Uterus (tissue), 4 donors: ENCODE measurements around the gene CPSF3. TPM values are rescaled to one million over a fixed set of nuclear protein-coding genes. Genes with fewer than 3 reads are reported as not detected.

Source experiments
- DNase-seq, 2 donors: peaks; one replicate each; pipeline ENCODE4 v3.0.0-alpha.2; 2019 to 2020
- H3K27ac ChIP-seq, 2 donors: fragments of 200-600 bp; sonication (generic); 1 replicate in 1 of 2; 2 replicates in 1 of 2; pipeline ENCODE4 v1.5.1; 2016 to 2018
- H3K27me3 ChIP-seq, 2 donors: fragments of 200-600 bp; sonication (generic); one replicate each; pipeline ENCODE4 v1.5.1; 2018 to 2019; ENCODE audit warnings: control low read depth in 1 of 2
- H3K36me3 ChIP-seq, 2 donors: fragments of 200-600 bp; sonication (generic); one replicate each; pipeline ENCODE4 v1.5.1; 2019; ENCODE audit warnings: control low read depth in 1 of 2
- H3K4me1 ChIP-seq, 2 donors: fragments of 200-600 bp; sonication (generic); one replicate each; pipeline ENCODE4 v1.5.1; 2018 to 2019; ENCODE audit warnings: control low read depth in 1 of 2
- H3K4me3 ChIP-seq, 2 donors: fragments of 200-600 bp; sonication (generic); 1 replicate in 1 of 2; 2 replicates in 1 of 2; pipeline ENCODE4 v1.5.1; 2018 to 2019; ENCODE audit warnings: mild to moderate bottlenecking in 1 of 2
- H3K9me3 ChIP-seq, 2 donors: fragments of 200-600 bp; sonication (generic); one replicate each; pipeline ENCODE4 v1.5.1; 2019; ENCODE audit warnings: control low read depth in 1 of 2
- POLR2A ChIP-seq, 2 donors: fragments of 450-650 bp; IDR thresholded peaks; one replicate each; pipeline ENCODE4 v1.6.1; 2016; ENCODE audit warnings: antibody characterized with exemption in 2 of 2, mild to moderate bottlenecking in 1 of 2, moderate library complexity in 1 of 2
- intact Hi-C: fragments of 100-400 bp; cut with DNase I; formaldehyde crosslinking; loops from one replicate; pipeline ENCODE4 v1.15.1; 2023; ENCODE audit warnings: low total_unique reads
- total RNA-seq, 4 donors: library from RNA; depleted of rRNA in 3 of 4; stranded (reverse); fragments of >200 nt in 3 of 4; gene quantifications; one replicate each; pipeline versions ENCODE4 v1.1.0 to v1.2.4, GENCODE V29; 2014 to 2023
- TF ChIP-seq, protein P1 (sequence below), 4 experiments: fragments of 200-600 bp in 2 of 4; fragments of 450-650 bp in 2 of 4; sonication (generic) in 2 of 4; IDR thresholded peaks; one replicate each; pipeline ENCODE4 v1.5.1; 2016 to 2019; ENCODE audit warnings: antibody characterized with exemption in 4 of 4, mild to moderate bottlenecking in 2 of 4, moderate library complexity in 1 of 4
- donor health status: DM: yes; HTN: yes; CAD: no.

Gene CPSF3
- total RNA-seq, 4 donors from 2014 or later, result 7.2 to 45.2 (median 30.3) TPM

DNA sequence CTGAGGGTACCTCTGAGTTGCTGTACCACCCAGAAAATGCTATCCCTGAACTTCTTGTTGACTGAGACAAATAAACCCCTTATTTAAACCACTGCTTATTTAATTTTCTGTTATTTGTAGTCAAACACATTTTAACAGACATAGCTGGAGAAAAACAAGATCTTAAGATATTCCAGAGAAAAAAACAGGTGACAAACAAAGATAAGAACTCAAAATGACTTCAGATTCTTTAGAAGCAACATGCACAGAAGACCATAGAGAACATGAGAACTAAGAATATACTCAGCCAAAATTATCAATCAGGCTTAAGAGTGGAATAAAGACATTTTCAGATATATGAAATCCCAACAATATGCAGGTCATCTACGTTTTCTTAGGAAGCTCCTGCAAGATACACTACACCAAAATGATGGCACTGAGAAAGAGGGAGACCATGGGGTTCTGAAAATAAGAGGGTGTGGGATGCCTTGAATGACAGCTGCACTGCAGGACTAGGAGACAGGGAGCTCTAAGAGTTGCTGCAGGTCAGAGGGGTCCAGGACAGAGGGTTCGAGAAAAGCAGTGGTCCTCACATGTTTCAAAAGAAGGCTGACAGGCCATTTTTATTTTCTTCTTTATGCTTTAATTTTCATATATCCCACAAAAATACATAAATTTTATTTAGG, 93.8 kb downstream of the CPSF3 start:
- no peak for TF ChIP-seq POLR2A (IDR thresholded peaks at IDR 0.05)
- TF ChIP-seq, protein P1, sequence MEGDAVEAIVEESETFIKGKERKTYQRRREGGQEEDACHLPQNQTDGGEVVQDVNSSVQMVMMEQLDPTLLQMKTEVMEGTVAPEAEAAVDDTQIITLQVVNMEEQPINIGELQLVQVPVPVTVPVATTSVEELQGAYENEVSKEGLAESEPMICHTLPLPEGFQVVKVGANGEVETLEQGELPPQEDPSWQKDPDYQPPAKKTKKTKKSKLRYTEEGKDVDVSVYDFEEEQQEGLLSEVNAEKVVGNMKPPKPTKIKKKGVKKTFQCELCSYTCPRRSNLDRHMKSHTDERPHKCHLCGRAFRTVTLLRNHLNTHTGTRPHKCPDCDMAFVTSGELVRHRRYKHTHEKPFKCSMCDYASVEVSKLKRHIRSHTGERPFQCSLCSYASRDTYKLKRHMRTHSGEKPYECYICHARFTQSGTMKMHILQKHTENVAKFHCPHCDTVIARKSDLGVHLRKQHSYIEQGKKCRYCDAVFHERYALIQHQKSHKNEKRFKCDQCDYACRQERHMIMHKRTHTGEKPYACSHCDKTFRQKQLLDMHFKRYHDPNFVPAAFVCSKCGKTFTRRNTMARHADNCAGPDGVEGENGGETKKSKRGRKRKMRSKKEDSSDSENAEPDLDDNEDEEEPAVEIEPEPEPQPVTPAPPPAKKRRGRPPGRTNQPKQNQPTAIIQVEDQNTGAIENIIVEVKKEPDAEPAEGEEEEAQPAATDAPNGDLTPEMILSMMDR (IDR thresholded peaks at IDR 0.05), result no peak
- H3K36me3 ChIP-seq, result no peaks in the 10 kb centered on the region

GRCh38 chr2:9518163-9518562, 94.7 kb downstream of the CPSF3 start:
- H3K4me3 ChIP-seq, result no peak overlapping the region
- TF ChIP-seq, protein P1 (IDR thresholded peaks at IDR 0.05), result no peak
- DNase-seq, result no peak
- H3K4me1 ChIP-seq, result no peaks in the 10 kb centered on the region
- no peaks in the 10 kb centered on the region for H3K36me3 ChIP-seq
- H3K27ac ChIP-seq, result no peak overlapping the region
- H3K9me3 ChIP-seq, result no peaks in the 10 kb centered on the region
- intact Hi-C loops, result no loop called here
- H3K27me3 ChIP-seq, result no peaks in the 10 kb centered on the region

More for the DNA sequence above, 93.8 kb downstream of the CPSF3 start:
- intact Hi-C loops, result no loop called here
- H3K27ac ChIP-seq, result no peak overlapping the region
- H3K4me1 ChIP-seq, result no peaks in the 10 kb centered on the region
- no peaks in the 10 kb centered on the region for H3K27me3 ChIP-seq
- DNase-seq, result no peak
- no peaks in the 10 kb centered on the region for H3K9me3 ChIP-seq
- H3K4me3 ChIP-seq, result no peak overlapping the region

DNA sequence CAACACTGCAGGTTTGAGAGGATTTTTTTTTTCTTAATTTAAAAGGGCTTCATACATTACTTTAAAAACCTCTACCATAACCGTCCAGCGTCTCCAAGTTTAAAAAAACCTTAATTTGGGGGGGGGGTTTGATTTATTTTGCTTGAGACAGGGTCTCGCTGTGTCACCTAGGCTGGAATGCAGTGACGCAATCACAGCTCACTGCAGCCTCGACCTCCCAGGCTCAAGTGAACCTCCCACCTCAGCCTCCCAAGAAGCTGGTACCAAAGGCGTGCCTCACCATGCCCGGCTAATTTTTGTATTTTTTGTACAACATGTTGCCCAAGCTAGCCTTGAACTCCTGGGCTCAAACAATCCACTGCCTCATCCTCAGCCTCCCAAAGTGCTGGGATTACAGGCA, 95.3 kb downstream of the CPSF3 start:
- TF ChIP-seq, protein P1 (IDR thresholded peaks at IDR 0.05), result no peak
- intact Hi-C loops, result no loop called here

DNA sequence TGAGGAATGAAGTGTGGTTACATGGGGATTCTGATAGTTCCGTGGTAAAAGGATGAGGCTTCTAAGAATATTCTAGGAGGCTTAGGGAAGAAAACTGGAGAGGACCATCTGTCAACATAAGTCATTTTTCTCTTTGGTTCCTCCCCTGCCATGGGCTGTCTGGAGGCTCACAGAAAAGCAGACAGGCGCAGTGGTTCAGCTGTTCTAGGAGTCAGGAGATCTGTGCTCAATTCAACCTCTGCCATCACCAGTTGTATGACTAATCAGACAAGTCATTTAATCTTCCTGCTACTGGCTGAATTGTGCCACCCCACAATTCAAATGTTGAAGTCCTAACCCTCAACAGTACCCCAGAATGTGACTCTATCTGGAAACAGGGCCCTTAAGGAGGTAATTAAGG, 95.8 kb downstream of the CPSF3 start:
- H3K36me3 ChIP-seq, result no peaks in the 10 kb centered on the region
- no peaks in the 10 kb centered on the region for H3K27me3 ChIP-seq
- TF ChIP-seq, protein P1 (IDR thresholded peaks at IDR 0.05), result no peak
- TF ChIP-seq POLR2A (IDR thresholded peaks at IDR 0.05), result no peak
- no peaks in the 10 kb centered on the region for H3K4me1 ChIP-seq
- no peak for DNase-seq
- intact Hi-C loops, result no loop called here
- no peak overlapping the region for H3K27ac ChIP-seq
- no peak overlapping the region for H3K4me3 ChIP-seq
- no peaks in the 10 kb centered on the region for H3K9me3 ChIP-seq

More for the DNA sequence above, 95.3 kb downstream of the CPSF3 start:
- DNase-seq, result no peak
- H3K4me3 ChIP-seq, result no peak overlapping the region
- H3K36me3 ChIP-seq, result no peaks in the 10 kb centered on the region
- no peak overlapping the region for H3K27ac ChIP-seq
- no peaks in the 10 kb centered on the region for H3K4me1 ChIP-seq
- H3K27me3 ChIP-seq, result no peaks in the 10 kb centered on the region
- no peaks in the 10 kb centered on the region for H3K9me3 ChIP-seq

Other genes with a start within 250 kb of the CPSF3 start
- gene ASAP2, start 216.8 kb upstream of the CPSF3 start, total RNA-seq, result 10 to 100 TPM; 24.3 to 55.5 (median 31.3) TPM
- gene ITGB1BP1, start 126 bp upstream of the CPSF3 start, total RNA-seq, result 100 to 1,000 TPM in 1 of 4 donors, 10 to 100 TPM in 3; 32.0 to 106 (median 45.1) TPM
- gene IAH1, start 50.9 kb downstream of the CPSF3 start, total RNA-seq, result 10 to 100 TPM; 32.4 to 59.1 (median 38.1) TPM
- 10 to 100 TPM in 3 of 4 donors, 1 to 10 TPM in 1; 7.7 to 47.0 (median 27.7) TPM for gene ADAM17, start 132.2 kb downstream of the CPSF3 start, total RNA-seq
- 100 to 1,000 TPM; 155 to 275 (median 254) TPM for gene YWHAQ, start 207.3 kb downstream of the CPSF3 start, total RNA-seq